ENCODE measurements around the gene ACAP2. TPM values are rescaled to one million over a fixed set of nuclear protein-coding genes. Genes with fewer than 3 reads are reported as not detected.

ACAP2 gene
- total RNA-seq, 1 experiment from 2014 or later: 42.0 TPM

- no peak overlapping the region for H3K4me3 Mint-ChIP-seq
Observed at GRCh38 chr3:195249858-195250464, 192.9 kb downstream of the ACAP2 start.

More at GRCh38 chr3:195249858-195250464, 192.9 kb downstream of the ACAP2 start:
- H3K36me3 Mint-ChIP-seq: peaks cover 18% of the 10 kb centered on the region
- peak overlapping the region; percentile 74 for H3K27ac Mint-ChIP-seq
- DNase-seq (ENCODE audit: low spot score) (no peak), ATAC-seq (no peak)
- H3K4me1 Mint-ChIP-seq: peaks cover 49% of the 10 kb centered on the region
- H3K9me3 Mint-ChIP-seq: no peaks in the 10 kb centered on the region
- TF ChIP-seq MYBL2 (CRISPR knock-in tag; IDR thresholded peaks at IDR 0.05): no peak
- TF ChIP-seq, protein P1, sequence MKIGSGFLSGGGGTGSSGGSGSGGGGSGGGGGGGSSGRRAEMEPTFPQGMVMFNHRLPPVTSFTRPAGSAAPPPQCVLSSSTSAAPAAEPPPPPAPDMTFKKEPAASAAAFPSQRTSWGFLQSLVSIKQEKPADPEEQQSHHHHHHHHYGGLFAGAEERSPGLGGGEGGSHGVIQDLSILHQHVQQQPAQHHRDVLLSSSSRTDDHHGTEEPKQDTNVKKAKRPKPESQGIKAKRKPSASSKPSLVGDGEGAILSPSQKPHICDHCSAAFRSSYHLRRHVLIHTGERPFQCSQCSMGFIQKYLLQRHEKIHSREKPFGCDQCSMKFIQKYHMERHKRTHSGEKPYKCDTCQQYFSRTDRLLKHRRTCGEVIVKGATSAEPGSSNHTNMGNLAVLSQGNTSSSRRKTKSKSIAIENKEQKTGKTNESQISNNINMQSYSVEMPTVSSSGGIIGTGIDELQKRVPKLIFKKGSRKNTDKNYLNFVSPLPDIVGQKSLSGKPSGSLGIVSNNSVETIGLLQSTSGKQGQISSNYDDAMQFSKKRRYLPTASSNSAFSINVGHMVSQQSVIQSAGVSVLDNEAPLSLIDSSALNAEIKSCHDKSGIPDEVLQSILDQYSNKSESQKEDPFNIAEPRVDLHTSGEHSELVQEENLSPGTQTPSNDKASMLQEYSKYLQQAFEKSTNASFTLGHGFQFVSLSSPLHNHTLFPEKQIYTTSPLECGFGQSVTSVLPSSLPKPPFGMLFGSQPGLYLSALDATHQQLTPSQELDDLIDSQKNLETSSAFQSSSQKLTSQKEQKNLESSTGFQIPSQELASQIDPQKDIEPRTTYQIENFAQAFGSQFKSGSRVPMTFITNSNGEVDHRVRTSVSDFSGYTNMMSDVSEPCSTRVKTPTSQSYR (CRISPR knock-in tag; IDR thresholded peaks at IDR 0.05): no peak
- TF ChIP-seq, protein P2, sequence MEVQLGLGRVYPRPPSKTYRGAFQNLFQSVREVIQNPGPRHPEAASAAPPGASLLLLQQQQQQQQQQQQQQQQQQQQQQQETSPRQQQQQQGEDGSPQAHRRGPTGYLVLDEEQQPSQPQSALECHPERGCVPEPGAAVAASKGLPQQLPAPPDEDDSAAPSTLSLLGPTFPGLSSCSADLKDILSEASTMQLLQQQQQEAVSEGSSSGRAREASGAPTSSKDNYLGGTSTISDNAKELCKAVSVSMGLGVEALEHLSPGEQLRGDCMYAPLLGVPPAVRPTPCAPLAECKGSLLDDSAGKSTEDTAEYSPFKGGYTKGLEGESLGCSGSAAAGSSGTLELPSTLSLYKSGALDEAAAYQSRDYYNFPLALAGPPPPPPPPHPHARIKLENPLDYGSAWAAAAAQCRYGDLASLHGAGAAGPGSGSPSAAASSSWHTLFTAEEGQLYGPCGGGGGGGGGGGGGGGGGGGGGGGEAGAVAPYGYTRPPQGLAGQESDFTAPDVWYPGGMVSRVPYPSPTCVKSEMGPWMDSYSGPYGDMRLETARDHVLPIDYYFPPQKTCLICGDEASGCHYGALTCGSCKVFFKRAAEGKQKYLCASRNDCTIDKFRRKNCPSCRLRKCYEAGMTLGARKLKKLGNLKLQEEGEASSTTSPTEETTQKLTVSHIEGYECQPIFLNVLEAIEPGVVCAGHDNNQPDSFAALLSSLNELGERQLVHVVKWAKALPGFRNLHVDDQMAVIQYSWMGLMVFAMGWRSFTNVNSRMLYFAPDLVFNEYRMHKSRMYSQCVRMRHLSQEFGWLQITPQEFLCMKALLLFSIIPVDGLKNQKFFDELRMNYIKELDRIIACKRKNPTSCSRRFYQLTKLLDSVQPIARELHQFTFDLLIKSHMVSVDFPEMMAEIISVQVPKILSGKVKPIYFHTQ (CRISPR knock-in tag; IDR thresholded peaks at IDR 0.05): no peak
- no peak for TF ChIP-seq ZNF232 (CRISPR knock-in tag; IDR thresholded peaks at IDR 0.05)
- no peak for TF ChIP-seq NFATC4 (CRISPR knock-in tag; IDR thresholded peaks at IDR 0.05)
- TF ChIP-seq ETV6 (CRISPR knock-in tag; IDR thresholded peaks at IDR 0.05): no peak
- TF ChIP-seq ESRRA (CRISPR knock-in tag; IDR thresholded peaks at IDR 0.05; ENCODE audit: borderline replicate concordance): no peak
- TF ChIP-seq, protein P3, sequence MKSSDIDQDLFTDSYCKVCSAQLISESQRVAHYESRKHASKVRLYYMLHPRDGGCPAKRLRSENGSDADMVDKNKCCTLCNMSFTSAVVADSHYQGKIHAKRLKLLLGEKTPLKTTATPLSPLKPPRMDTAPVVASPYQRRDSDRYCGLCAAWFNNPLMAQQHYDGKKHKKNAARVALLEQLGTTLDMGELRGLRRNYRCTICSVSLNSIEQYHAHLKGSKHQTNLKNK (CRISPR knock-in tag; IDR thresholded peaks at IDR 0.05): no peak
- TF ChIP-seq GABPB1 (CRISPR knock-in tag; IDR thresholded peaks at IDR 0.05): no peak
- no peak for TF ChIP-seq TP53 (CRISPR knock-in tag; IDR thresholded peaks at IDR 0.05)
- TF ChIP-seq SP1 (CRISPR knock-in tag; conservative IDR thresholded peaks at IDR 0.05): no peak
- no peak for TF ChIP-seq ATF2 (CRISPR knock-in tag; IDR thresholded peaks at IDR 0.05; ENCODE audit: borderline replicate concordance, low read depth)
- TF ChIP-seq NR1H2 (CRISPR knock-in tag; IDR thresholded peaks at IDR 0.05): no peak
- TF ChIP-seq ZNF512 (CRISPR knock-in tag; IDR thresholded peaks at IDR 0.05; ENCODE audit: borderline replicate concordance): no peak
- TF ChIP-seq NR2C2 (CRISPR knock-in tag; IDR thresholded peaks at IDR 0.05): no peak
- TF ChIP-seq, protein P4, sequence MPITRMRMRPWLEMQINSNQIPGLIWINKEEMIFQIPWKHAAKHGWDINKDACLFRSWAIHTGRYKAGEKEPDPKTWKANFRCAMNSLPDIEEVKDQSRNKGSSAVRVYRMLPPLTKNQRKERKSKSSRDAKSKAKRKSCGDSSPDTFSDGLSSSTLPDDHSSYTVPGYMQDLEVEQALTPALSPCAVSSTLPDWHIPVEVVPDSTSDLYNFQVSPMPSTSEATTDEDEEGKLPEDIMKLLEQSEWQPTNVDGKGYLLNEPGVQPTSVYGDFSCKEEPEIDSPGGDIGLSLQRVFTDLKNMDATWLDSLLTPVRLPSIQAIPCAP (CRISPR knock-in tag; IDR thresholded peaks at IDR 0.05): no peak
- no peak for TF ChIP-seq USF2 (CRISPR knock-in tag; IDR thresholded peaks at IDR 0.05)
- CTCF ChIA-PET: interaction anchor here (0.9 to 1.1 kb wide), 3 partner anchors 11 to 616 kb away, joined by 3 to 4 read pairs (median 3); partner anchors contain the start of gene TMEM44
- POLR2A ChIA-PET: no interaction called here
- H3K27me3 Mint-ChIP-seq (ENCODE audit: low read depth): no peaks in the 10 kb centered on the region
